HG02970 (cell line): ENCODE measurements around the gene ZNF212.
A peak's percentile ranks its signal among the peaks of the same experiment; 100 is the strongest.

Source experiments
- ATAC-seq: cut with Tn5 transposase; IDR thresholded peaks from one replicate; pipeline ENCODE4 v1.9.1; 2021; ENCODE audit warnings: mild to moderate bottlenecking, moderate library complexity, moderate number of reproducible peaks; ENCODE audit not compliant: unreplicated experiment, low FRiP score

ZNF212 gene

GRCh38 chr7:149283321-149283720 is 43.9 kb downstream of the ZNF212 start:
- no peak for ATAC-seq

DNA sequence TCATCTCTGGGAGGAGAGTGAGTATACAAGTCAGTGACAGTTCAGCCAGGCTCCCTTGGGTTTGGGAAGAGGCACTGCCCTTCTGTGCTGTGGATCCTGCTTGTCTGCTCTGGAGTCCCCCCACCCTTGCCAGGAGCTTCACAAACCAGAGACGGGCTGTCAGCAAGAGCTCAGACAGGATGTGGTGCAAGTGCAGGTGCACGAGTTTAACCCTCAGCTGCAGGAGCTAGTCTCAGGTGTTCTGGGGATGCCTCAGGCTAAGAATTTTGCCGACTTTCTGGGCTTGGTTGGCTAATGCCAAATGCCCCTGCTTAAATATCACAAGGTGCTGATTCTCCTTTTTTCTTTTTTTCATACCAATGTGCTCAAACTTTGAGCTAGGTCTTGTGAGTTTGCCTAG is 44.9 kb downstream of the ZNF212 start:
- no peak for ATAC-seq

DNA sequence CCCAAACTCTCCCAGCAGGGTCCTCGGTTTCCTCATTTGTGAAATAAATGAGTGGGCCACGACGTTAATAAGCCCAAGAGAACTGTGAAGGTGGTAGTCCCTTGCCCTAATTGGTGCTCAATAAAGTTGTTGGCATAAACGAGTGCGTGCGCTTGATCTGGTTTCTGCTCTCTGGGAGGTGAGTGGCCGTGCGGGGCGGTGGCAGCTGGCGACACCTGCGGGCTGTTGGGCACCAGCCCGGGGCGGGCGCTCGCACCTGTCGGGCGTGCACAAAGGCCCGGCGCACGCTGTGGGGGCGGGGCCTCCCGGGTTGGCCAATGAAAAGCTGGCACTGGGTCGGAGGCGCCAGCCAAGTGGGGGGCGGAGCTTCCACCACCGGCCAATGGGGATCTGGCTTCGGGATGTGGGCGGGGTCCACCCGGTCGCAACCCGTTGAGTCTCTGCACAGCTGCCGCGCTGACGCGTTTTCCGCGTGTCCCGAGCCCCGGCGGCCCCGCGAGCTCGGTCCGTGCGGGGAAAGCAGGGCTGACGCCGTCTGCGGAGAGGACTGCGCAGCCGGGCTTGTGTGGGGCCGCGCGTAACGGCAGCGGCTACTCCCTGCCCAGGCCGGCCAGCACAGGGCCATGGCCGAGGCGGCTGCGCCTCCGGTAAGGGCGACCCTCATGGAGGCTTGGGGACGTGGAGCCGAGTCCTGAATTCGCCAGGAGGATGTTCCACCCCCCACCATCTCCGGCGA is 45.6 kb downstream of the ZNF212 start:
- peak; percentile 98 for ATAC-seq

GRCh38 chr7:149285603-149286002 is 46.2 kb downstream of the ZNF212 start:
- no peak for ATAC-seq

DNA sequence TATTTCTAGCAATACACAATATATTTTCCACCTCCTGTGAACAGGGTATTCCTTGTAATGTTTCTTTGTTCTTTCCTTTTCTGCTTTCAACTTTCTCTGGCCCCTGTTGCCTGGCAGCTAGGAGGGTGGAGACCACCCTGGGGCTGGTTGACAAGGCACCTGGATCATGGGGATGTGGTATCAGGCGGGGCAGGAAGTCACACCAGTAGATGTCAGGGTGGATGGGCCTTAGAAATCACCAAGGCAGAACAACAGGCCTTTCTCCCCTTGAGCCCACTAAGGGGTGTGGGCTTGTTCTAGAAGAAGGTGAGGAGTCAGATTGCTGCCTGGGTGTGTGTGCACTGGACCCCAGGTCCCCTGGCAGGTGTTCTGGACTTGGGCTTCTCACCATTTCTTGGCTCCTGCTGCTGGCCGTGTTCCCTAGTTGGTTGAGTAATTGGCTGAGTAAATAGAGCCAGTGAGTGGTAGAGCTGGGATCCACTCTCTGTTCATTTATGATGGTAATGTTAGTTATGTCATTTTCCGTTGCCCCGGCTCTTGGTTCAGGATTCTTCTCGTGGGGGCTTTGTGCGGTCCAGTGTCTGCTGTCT is 47.5 kb downstream of the ZNF212 start:
- no peak for ATAC-seq

GRCh38 chr7:149287622-149288021 is 48.2 kb downstream of the ZNF212 start:
- no peak for ATAC-seq

- no peak for ATAC-seq
These were observed 49.8 kb downstream of the ZNF212 start for GRCh38 chr7:149289262-149289661.

GRCh38 chr7:149289856-149290255 is 50.4 kb downstream of the ZNF212 start:
- ATAC-seq = no peak

DNA sequence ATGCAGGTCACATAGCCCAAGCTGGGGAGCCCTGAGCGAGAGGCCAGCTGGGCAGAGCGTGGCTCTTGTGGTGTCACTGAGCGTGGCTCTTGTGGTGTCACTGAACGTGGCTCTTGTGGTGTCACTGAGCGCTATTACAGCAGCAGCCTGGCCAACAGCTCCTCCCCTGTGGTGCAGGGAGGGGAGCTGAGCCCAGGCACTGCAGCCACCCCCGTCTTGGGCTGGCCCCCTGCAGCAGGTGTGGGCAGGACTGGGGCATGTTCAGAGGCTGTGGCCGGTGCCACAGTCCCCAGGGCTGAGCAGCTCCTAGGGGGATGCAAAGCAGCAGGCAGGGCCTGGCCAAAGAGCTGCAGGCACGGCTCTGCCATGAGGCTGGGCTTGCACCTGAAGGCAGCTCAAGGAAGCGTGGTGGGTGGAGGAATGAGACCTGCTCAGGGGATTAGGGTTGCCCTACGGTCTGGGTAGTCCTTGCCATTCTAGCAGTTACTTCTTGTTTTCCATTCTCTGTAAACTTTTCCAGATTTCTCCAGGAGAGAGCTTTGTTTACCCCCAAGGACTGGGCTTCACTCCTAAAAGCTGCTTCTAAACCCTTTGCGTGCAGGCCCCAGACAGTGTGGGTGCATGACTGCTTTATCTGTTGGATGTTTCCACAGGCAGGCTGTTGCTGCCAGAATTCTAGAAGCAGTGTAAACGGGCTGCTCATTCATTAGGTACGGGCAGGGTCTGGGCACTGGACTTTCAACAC is 51.8 kb downstream of the ZNF212 start:
- no peak for ATAC-seq

DNA sequence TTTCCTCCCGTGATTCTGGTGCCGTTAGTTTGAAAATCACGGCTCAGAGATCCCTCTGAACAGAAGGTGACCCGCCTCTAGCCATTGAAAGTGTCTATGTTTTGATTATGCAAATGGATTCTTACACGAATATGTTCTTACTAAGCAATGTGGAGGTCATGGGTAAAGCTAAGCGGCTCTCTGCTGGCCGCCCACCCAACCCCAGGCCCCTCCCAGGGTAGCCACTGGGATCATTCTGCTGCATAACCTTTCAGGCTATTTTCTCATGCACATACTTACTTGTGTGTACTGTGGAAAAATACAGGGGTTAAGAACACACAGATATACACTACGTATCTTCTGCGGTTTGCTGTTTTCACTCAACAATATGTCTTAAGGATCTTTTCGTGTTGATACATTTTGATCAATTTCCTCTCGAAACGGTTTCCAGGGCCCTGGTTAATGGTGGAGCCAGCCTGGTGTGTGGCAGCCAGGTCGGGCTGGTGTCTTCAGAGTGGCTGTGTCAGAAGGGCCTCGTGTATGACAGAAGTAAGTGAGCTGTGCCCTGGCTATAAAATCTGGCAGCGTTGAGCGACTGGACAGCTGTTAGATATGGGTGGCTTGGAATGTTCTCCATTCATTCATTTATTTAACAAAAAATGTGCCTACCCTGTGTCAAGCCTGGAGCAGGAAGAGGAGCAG is 52.5 kb downstream of the ZNF212 start:
- no peak for ATAC-seq

- no peak for ATAC-seq
These were observed 53.0 kb downstream of the ZNF212 start for GRCh38 chr7:149292462-149292823.

GRCh38 chr7:149293338-149293737 is 53.9 kb downstream of the ZNF212 start:
- ATAC-seq = no peak

DNA sequence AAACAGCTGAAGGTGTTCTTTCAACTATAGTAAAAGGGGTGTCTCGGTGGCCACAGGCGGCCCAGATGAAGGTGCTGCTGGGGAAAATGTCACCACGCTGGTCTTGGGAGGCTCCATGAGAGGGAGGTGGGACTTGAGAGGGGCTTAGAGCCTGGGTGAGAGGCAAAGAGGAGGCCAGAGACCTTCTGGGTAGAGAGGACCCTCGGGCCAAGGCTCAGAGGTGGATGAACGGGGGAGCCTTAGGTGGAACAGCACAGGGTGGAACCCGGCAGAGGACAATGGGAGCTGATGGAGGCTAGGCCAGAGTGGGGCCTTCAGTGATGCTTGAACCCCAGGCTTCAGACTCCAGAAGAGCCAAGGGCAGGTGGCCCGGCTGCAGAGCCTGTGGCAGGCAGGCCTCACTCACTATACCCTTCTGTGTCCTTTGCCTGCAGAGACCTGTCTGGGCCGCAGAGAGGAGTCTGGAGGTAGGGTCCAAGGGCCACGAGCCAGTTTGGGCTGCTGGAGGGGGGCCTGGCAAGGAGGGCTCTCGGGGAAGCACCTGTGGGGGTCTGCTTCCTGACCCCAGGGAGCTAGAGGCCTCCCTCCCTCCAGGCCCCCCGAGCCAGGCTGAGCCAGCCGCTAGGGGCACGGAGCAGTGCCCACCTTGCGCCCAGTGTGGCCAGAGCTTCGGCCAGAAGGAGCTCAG is 54.6 kb downstream of the ZNF212 start:
- no peak for ATAC-seq

DNA sequence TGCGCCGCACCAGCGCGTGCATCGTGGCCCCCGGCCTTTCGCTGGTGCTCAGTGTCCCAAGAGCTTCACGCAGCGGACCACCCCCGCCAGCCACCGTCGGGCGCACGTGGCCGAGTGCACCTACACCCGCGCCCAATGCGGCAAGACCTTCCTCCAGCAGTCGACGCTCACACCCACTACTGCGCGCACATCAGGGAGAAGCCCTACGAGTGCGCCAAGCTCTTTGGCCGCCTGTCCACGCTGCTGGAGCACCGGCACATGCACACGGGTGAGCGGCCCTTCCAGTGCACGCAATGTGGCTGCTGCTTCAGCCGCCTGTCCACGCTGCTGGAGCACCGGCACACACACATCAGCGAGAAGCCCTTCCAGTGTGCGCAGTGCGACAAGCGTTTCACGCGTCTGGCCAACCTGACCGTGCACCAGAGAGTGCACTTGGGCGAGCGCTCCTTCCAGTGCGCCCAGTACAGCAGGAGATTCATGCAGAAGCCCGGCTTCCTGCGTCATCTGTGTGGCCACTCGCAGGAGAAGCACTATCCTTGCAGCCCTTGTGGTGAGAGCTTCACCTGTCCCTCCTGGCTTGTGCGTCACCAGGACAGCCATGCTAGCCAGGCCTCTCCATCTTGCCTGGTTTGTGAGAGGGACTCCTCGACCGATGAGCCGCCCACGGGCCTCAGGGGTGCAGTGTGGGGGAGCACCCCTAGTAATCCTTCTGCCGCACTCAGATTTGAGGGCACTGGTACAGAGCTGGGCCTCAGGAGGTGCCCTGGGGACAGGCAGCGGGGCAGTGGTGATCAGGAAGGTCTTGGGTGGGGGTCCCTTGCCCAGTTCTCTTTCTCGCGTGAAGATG is 55.4 kb downstream of the ZNF212 start:
- ATAC-seq = no peak

DNA sequence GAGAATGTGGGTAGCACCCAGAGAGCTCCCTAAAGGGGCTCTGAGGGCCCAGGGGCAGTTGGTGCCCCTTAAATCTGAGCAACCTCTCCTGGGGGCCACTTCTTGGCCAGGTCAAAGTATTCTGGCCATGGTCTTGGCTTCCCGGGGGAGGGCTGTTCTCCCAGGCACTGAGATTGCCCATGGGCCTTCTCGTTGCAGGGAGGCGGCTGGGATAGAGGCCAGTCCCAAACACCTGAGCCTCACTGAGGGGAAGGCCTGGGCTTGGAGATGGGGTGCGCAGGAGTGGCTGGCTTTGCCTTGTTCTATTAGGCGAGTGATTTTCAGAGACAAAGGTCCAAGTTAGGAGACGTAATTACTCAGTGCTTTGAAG is 56.0 kb downstream of the ZNF212 start:
- no peak for ATAC-seq

- ATAC-seq = no peak
These were observed 56.9 kb downstream of the ZNF212 start for GRCh38 chr7:149296368-149296767.

DNA sequence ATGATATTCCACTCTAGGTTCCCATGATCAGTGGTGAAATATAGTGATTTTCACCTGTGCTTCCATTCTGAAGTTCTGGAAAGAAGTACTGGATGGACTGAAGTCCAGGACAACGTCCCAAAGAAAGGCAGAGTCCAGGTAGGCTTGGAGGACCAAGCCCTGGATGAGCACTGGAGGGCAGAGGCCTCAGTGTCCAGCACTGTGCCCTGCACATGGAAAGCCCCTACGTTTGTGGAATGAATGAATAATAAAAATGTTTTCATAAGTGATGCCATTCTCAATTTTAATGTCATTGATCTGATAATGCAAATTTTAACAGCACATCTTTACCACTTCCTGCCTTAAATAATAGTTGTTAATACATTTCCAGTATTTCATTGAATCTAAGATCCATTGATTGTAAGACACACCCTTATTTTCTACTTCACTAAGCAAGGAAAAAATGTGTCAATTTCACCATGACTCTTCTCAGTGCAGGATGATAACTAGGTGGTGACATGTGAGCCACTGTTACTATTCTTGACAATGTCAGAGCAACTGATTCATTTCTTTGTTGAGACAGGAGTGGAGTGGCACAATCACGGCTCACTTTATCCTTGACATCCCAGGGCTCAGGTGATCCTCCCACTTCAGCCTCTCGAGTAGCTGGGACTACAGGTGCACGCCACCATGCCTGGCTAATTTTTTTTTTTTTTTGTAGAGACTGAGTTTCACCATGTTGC is 57.7 kb downstream of the ZNF212 start:
- ATAC-seq = no peak

DNA sequence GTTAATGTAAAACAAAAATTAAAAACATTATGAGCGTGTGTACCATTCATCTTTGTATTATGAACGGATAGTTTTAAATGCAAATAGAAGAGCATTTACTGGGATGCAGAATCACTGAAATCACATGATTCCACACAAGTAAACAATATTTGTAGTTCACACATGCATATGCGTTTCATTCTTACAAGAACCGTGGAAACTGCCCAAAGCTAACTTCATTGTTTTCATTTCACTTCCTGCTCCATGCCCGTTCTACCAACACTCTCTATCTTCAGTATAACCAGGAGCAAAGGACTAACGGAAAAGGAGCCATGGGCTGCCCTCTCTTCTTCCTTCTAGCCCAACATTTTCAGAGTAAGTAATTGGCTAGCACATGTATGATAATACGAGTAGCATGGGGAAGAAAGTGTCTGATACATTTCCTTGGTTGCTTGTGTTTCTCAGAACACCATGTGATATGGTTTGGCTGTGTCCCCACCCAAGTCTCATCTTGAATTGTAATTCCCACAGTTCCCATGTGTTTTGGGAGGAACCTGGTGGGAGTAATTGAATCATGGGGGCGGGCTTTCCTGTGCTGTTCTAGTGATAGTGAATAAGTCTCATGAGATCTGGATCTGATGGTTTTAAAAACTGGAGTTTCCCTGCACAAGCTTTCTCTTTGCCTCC is 61.3 kb downstream of the ZNF212 start:
- ATAC-seq = no peak

DNA sequence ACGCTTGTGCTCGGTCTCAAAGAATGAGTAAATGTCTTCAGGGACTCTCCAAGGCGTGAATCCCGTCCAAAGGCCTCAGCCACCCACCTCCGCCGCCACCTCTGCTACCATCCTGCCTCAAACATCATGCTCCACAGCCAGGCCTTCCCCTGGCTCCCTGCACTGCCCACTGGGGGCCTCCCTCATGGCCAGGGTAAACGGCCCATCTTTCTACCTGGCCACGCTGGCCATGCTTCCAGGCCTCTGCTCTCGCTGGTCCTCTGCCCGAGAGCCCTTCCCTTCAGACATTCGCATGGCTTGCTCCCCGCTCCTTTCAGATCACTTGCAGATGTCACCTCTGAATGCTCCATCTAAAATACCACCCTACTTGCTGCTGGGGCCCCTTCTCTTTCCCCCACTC is 62.8 kb downstream of the ZNF212 start:
- ATAC-seq = no peak
